ENCODE data around the gene TSSK2.

DNA sequence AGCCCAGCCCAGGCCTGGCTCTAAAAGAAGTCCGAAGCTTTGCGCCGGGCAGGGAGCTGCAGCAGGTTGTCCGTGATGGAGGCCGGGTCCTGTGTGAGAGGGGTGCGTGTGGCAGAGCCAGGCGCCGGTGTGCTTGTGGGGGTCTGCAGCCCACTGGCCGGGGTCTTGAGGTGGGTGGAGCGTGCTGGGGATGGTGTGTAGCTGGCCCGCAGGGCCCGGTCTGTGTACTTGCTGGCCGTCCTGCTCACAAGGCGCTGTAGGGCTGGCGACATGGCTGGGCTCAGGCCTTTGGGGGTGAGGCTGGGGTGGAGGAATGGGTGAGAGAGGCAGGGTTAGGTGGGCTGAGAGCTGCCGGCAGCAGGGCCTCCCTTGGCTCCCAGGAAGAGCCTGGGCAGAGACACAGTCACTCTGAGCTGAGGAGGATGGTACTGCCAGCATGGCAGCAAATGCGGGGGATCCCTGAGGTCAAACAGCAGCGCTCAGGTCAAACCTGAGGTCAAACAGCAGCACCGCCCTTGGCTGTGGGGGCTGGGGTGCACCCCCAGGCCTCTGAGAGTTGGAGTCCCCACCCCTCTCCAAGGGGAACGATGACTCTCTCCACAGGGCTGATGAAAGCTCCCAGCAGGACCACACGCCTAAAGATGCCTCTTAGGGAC lies 3.2 kb downstream of the TSSK2 start:
- TF ChIP-seq POLR2A (IDR thresholded peaks at IDR 0.05), result no peak
- TF ChIP-seq, protein P1, sequence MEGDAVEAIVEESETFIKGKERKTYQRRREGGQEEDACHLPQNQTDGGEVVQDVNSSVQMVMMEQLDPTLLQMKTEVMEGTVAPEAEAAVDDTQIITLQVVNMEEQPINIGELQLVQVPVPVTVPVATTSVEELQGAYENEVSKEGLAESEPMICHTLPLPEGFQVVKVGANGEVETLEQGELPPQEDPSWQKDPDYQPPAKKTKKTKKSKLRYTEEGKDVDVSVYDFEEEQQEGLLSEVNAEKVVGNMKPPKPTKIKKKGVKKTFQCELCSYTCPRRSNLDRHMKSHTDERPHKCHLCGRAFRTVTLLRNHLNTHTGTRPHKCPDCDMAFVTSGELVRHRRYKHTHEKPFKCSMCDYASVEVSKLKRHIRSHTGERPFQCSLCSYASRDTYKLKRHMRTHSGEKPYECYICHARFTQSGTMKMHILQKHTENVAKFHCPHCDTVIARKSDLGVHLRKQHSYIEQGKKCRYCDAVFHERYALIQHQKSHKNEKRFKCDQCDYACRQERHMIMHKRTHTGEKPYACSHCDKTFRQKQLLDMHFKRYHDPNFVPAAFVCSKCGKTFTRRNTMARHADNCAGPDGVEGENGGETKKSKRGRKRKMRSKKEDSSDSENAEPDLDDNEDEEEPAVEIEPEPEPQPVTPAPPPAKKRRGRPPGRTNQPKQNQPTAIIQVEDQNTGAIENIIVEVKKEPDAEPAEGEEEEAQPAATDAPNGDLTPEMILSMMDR (IDR thresholded peaks at IDR 0.05 in 4 of 5, conservative IDR thresholded peaks at IDR 0.05 in 1 of 5), result no peak

Data from gastrocnemius medialis (tissue), 4 donors.